ENCODE results near the gene SDC3.
"Not testable (repeated sequence)": the region's sequence is repeated elsewhere in the genome, so short reads cannot be mapped to it uniquely, and the experiment has no call there.

SDC3 gene

DNA sequence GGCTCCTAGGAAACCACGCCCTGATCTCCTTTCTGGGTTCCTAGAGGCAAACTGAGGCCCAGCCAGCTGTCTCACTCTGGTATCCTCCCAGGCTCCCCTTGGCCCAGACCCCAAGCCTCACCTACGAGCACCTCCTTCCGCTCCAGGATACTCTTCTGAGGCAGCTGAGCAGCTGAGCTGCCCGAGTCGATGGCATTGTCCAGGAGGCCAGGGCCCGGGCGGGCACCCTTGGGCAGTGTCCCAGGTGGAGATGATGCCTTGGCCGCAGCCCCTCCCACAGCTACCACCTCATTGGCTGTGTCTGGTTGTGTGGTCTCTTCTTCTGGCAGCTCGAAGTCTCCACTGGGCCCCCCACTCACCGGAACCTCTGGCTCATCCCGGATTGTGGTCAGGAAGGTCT is 34.4 kb downstream of the SDC3 start:
- no peak for DNase-seq (ENCODE audit: low spot score)

DNA sequence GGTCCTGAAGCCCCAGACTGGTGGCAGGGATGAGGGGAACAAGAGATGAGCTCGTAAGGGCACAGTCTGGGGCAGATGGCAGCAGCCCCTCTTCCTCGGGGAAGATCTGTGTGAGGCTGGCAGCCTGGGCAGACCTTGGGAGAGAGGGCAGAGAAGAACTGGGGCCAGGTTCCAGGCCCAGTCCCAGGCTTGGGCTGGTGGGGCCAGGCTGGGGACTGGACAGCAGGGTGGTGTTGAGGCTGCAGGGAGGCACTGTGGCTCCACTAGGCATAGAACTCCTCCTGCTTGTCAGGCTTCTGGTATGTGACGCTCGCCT is 35.7 kb downstream of the SDC3 start:
- no peak for DNase-seq (ENCODE audit: low spot score)

DNA sequence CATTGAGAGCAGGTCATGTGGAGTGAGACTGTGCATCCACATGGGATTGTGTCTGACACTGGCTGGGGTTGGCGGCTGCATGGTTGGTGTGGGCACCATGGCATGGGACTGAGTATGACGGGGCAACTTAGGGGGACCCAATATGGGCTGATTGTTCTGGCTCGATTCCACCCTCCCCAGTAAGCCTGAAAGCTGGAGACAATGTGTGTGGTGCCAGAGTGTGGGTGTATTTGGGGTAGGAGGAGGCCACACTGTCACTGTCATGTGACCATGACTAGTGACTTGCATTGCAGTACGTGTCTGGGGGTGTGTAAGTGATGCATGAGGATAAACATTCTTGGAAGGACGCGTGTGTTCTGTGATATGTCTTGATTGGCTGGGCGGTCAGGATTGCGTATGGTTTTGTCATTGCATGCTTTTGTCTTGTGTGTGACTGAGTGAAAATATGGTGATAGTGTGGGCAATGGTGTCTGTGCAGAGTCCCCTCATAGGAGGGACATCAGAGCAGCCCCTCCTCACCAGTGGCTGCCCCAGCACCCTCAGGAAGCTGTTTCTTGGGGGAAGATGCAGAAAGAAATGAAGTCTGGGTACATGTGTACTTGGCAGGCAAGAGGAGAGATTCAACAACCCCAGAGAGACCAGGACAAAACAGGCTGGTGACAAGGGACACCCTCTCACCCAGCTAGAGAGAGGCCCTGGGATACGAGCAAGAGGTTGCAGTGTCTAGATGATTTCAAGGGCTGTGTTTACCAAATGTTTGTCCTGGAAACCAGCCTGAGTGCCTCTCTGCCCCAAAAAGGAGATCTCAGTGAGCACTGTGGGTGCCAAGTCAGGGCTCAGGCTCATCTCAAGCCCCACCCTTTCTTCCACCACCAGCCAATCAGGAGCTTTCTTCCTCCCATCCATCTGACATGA is 36.3 kb downstream of the SDC3 start:
- DNase-seq (ENCODE audit: low spot score), result no peak

DNA sequence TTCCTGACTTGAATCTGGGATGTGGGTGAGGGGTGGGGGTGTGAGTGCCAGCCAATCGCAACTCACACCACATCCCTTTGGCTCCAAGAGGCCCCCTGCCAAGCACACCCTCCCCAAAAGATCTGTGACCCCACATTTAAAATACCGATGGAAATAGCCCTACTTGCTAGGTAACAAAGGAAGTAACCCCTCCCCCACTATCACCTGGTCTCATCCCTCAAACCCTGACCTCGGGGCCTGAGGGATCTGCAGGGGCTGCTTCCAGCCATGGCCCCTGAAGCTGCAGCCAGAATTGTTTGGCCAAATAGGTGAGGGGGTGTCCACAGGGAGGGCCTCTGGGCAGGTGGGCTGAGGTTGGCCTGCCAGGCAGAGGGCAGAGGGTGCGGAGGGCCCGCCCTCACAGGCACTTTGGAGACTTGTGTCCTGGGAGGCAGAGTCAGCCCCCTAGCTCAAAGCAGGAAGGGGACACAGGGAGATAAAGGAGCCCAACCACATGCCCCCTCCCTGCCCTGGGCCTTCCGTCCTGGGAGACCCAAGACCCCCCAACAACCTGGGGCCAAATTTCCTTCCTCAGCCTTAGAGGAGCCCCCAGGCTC is 37.2 kb downstream of the SDC3 start:
- no peak for DNase-seq (ENCODE audit: low spot score)

DNA sequence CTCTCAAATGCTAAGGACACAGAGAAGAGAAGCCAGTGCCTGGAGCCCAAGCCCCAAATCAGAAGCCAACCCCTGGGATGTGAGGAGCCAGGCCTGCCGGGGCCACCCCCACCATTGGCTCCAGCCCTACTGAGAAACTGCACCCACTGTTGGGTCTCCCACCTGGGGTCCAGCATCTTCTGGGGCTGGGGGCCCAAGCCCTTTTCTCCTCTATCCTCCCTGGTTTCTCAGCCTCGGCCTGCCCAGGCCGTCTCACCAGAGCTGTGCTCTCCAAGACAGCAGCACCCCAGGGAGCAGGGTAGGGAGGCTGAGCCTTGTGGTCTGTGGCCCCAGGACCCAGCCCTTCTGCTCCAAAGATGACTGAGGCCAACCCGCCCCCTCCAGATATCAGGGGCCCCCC is 37.9 kb downstream of the SDC3 start:
- DNase-seq (ENCODE audit: low spot score), result no peak

DNA sequence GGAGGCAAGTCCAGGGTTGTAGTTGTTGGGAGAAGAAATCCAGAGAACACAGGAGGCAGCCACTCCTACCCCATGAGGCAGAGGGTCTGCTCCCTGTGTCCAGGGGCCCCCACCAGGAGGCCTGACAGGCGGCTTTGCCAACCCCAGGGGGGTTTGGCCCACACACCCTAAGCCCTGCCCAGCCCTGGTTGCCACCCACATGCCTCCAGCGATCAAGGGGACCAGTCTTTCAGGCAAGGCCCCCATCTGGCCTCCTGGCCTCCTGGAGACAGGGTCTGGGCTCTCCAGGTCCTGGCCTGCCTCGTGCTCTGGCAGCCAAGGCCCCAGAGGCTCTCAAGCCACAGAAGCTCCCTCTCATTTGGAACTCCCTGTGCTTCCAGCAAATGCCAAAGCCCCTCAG is 38.5 kb downstream of the SDC3 start:
- DNase-seq (ENCODE audit: low spot score), result no peak

DNA sequence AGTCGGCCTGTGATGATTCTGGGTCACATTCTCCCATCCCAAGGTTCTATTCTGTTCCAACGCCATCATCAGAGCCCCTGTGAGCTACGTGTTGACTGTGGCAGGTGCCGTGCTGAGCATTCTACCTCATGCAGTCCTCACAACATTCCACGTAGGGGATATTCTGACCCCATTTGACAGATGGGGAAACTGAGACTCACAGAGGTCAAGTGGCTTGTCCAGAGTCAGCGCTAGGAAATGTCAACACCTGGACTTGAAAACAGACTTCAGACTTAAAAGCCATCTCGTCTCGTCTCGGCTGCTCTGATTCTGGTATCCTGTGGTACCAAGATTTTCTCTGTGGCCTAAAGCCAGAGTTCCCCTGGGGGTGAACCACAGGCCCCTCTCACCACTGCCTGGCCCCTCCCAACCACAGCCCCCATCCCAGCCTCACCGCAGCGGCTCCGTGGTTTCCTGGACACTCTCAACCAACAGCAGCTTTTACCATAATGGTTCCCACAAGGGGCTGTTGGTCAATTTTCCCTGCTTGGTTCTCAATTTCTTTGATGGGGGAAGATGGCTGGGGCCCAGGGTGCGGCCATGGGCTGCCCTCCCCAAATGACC is 39.6 kb downstream of the SDC3 start:
- no peak for DNase-seq (ENCODE audit: low spot score)

DNA sequence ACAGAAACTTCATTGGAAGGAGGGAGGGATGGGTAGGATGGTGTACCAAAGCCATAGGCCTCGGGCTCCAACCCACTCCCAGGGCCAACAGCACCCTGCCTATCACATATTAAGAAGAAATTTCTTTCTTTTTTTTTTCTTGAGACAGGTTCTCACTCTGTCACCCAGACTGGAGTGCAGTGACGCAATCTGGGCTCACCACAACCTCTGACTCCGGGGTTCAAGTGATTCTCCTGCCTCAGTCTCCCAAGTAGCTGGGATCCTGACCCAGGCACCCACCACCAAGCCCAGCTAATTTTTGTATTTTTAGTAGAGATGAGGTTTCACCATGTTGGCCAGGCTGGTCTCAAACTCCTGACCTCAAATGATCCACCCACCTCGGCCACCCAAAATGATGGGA is 40.5 kb downstream of the SDC3 start:
- not testable (repeated sequence) for DNase-seq (ENCODE audit: low spot score)

DNA sequence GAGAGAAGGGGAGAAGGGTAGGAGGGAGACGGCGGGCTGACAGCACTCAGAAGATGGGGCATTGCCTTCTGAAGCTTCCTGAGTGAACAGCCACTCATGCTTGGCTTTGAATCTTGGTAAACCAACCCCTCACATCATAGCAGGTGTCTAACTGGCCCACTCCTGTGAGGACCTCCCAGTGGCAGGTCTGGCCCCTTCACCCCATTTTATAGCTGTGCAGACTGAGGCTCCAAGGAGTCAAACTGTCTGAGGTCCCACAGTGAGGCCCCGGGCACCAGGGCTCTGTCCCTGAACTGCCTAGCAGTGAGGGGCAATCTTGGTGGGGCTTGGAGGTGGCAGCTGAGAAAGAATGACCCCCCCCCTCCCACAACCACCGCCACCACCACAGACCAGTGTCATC is 41.0 kb downstream of the SDC3 start:
- no peak for DNase-seq (ENCODE audit: low spot score)

DNA sequence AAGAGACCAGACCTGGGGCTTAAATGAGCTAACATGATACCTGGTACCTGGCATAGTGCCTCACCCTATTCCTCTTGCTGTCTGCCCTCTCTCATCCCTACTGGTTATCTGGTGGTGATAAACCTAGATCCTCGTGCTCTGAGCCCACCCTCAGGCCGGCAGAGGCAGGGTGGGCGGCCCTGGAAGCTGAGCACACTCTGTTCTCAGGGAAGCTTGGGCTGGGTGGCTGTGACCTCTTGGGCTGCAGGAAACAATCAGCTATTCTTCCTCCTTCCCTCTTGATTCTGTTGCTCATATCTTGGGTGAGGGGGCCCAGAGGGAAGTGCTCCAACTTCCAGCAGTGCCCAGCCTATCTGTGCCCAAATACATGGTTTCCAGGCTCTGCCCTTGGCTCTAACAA is 42.0 kb downstream of the SDC3 start:
- DNase-seq (ENCODE audit: low spot score), result no peak

DNA sequence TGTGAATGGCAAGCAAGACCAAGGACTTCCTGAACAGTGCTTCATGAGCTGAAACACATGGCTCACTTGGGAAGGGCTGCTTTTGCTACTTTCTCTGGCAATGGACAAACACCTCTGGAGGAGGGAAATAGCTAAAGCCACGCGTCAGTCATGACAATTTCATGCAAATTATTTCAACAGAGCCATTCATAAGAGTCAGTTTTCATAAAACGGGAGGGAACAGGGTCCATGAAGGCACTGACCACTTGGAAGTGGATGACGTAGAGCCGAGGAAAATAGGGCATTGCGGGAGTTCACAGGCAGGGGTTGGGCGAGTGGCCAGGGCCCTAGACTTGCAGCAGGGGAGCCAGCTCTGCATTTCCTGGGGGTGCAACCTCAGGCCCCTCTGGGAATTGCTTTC is 43.9 kb downstream of the SDC3 start:
- DNase-seq (ENCODE audit: low spot score), result no peak

DNA sequence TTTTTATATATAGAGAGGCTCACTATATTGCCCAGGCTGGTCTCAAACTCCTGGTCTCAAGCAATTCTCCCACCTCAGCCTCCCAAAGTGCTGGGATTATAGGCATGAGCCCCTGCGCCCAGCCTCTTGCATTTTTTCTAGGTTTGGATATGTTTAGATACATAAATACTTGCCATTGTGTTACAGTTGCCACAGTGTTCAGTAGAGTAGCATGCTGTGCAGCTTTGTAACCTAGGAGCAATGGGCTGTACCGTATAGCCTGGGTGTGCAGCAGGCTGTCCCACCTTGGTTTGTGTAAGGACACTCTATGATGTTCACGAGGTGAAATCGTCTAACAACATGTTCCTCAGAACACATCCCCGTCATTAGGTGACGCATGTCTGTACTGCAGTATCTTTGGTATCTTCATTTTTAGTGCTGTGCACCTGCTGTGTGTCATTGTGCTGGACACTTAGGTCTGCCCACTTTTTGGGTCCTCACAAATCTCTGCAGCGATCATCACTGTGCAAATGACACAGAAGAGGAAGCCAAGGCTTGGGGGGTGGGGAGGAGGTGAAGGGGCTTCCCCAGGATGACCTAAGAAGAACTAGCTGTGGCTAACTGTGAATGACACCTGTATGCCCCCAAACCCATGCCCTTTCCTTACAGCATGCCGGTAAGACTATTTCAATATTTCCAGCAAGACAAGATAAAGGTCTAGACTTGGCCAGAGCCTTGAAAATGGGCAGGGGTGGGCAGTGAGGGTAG is 44.5 kb downstream of the SDC3 start:
- no peak for DNase-seq (ENCODE audit: low spot score)

DNA sequence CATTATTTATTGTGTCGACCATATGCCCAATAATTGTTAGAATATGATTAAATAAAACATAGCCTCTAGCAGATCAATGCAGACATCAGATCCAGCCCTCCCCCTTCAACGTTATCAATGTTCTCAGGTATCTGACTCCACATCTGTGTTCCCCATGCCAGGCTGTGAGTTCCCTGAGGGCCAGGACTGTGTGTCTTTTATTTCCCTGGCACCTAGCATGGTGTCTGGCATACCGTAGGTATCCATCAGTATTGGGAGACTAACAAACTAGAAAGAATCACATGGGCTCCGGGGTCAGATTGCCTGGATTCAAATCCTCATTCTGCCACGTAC is 48.3 kb downstream of the SDC3 start:
- no peak for DNase-seq (ENCODE audit: low spot score)

DNA sequence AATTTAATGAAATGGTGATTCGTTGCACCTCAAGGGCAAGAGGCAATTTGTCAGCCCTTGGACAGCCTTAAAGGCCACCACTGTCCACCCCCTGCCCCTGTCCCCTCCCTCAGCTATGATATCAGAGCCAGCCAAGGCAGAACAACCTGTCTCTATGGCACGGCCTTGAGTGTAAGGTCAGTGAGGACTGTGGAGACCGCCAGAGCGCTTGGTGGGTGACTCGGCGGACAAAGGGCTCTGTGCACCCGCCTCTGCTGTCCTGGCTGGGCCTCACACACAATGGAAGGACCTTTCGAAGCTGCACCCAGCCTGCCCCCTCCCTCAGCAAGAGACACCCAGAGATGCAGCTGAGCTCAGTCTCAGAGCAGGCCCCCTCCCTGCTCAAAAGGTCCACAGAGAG is 50.6 kb downstream of the SDC3 start:
- DNase-seq (ENCODE audit: low spot score), result no peak

DNA sequence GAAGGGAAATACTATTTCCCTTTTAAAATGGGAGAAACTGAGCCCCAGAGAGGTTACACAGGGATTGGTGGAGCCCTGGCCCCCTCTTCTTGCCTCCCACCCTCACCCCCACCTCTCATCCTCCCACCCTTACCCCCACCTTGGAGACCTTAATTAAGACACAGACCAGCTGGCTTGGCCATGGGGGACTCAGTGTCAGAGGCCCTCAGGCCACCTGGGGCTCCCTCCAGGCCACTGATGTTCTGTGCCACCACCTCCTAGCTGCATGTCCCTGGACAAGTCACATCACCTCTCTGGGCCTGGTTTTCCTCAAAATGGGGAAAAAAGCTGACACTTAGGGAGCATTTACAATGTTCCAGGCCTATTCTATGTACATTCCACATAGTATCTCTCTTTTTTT is 51.5 kb downstream of the SDC3 start:
- DNase-seq (ENCODE audit: low spot score), result no peak

DNA sequence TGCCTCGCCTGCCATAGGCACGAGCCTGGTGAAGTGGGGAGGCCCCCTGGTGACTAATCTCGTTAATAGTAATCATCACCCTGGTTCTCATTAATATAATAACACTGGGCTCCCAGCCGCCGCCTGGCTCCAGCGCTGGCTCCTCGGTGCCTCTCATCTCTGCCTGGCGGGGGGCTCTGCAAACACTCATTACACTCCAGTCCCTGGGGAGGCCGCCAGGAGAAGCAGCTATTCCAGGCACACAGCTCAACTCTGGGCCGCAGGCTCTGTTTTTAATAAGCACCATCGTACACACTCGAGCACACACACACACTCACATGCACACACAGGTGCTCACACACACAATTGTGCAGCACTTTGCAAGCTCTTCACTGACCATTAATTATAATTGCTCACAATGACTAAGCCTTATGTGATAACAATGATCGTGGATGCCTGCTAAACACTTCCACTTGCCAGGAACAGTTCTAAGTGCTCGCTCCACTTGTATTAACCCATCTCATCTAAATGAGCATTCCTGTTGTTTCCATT is 52.2 kb downstream of the SDC3 start:
- DNase-seq (ENCODE audit: low spot score), result no peak

DNA sequence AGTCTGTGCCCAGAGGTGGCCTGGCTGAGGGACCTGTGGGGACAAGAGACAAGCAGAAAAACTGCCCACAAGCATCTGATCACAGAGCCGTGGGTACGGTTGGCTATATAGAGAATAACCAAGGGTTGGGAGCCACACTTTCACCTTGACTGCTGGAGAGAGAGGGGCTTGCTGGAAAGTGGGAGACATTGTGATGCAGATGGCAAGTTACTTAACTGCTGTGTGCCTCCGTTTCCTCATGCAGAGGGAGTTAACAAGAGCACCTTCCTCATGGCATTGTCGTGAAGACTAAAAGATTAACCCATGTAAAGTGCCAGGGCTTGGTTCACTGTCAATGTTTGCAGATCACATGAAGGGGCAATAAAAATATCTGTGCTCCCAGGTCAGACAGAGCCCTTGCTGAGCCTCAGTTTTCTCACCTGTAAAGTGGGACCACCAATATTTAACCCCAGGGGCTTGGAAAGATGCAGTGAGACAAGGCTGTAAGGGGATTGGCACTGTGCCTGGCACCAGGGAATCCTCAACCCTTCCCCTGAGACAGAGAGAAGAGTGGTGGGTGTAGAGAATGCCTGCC is 52.8 kb downstream of the SDC3 start:
- DNase-seq (ENCODE audit: low spot score), result no peak

DNA sequence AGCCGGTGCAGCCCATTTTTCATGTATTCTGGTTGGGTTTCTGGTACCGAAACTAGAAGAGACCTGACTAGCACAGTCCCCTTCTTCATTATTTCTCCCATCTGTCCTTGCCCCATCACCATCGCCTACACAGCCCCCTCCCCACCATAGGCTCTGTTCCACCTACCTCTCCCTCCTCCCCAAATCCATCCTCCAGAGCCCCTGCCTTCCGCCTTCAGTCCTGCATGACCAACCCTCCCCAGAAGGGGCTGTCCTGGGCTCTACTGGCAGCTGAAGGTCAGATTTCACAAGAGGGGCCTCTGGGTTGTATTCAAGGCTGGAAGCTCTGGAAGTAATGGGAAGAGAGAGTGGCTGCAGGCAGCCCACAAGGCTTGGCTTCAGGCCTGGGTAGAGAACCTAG is 55.2 kb downstream of the SDC3 start:
- no peak for DNase-seq (ENCODE audit: low spot score)

DNA sequence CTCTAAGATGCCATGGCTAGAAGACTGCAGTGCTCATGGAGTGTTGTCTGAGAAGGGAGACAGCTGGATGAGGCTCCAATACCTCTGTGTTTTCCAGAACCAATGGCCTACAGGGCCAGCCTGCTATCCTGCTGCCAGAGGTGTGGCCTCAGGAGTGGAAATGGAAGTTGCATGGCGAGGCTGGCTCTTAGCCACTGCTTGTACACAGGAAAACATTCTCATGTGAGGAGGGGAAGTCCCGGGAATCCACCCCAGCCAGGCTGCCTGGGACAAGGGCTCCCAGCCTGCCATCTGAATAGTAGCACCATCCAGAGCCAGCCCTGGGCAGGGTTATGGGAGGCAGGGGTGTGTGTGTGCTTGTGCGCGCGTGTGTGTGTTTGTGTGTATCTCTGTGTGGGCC is 56.5 kb downstream of the SDC3 start:
- DNase-seq (ENCODE audit: low spot score), result no peak

DNA sequence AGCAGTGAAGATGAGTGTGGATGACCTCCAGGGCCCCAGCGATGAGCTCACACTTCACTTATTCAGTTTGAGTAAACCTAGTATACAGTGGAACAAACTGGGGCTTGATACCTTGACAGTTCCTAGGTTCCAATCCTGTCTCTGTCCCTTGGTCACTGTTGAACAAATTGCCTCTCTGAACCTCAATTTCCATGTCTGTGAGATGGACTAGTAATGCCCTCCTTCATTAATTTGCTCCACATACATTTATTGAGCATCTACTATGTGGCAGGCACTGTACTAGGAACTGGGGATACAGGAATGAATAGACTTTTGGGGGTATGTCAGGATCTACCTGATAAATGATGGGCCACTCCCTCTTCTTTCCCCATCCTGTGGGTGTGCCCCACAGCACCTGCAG is 57.3 kb downstream of the SDC3 start:
- no peak for DNase-seq (ENCODE audit: low spot score)

DNA sequence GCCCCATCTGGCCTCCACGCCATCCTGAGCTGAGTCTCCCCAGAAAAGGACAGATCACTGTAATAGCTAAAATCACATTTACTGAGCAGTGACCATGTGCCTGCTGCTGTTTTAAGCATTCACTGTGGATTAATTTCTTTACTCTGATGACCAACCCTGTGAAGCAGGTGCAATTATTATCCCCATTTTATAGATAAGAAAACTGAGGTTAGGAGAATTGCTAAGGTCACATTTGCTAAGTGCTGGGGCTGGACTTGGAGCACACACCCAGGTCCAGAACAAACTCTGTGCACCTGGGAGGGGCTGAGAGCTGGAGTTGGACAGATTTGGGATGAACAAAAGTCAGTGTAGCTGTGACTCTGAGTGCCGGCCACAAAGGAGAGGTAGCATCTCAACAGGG is 58.0 kb downstream of the SDC3 start:
- no peak for DNase-seq (ENCODE audit: low spot score)

DNA sequence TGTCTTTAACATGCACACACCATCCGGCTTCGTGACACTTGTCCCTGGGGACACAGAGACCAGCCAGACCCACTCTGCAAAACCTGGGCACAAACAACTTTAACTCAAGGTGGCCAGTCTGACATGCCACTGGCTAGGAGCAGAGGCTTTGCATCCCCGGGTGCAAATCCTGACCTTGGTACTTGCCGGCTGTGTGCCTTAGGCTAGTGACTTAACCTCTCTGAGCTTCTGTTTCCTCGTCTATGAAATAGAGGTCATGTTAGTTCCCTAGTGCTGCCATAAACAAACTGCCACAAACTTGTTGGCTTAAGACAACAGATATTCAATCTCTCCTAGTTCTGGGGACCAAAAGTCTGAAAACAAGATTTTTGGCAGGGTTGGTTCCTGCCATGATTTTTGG is 60.4 kb downstream of the SDC3 start:
- DNase-seq (ENCODE audit: low spot score), result no peak
